WTC11 (cell line): ENCODE measurements around the gene PIP4K2B. TPM values are rescaled to one million over a fixed set of nuclear protein-coding genes. Genes with fewer than 3 reads are reported as not detected.

Source experiments
- ATAC-seq: fragments of 200-7000 bp; cut with Tn5 transposase; 2 replicates; pipeline ENCODE4 v1.10.0; 2021; ENCODE audit warnings: mild to moderate bottlenecking, moderate library complexity
- CTCF ChIA-PET: fragments of 300-600 bp; sonication (Branson Sonifier 250); formaldehyde crosslinking; loops from one replicate; lab custom pipeline; 2021; ENCODE audit warnings: antibody characterized with exemption; lab: Charles Lee
- POLR2A ChIA-PET: fragments of 350-600 bp; sonication (Branson Sonifier 250); formaldehyde crosslinking; loops from one replicate; lab custom pipeline; 2021; ENCODE audit warnings: antibody characterized with exemption; lab: Charles Lee
- DNase-seq: peaks from one replicate; pipeline ENCODE4 v3.0.0; 2021; ENCODE audit warnings: low spot score
- H3K27ac Mint-ChIP-seq: 2 replicates; pipeline ENCODE4 v1.8.0; 2021; ENCODE audit warnings: mixed read lengths
- H3K27me3 Mint-ChIP-seq: 2 replicates; pipeline ENCODE4 v1.8.0; 2021; ENCODE audit warnings: low read depth, mild to moderate bottlenecking, moderate library complexity, mixed read lengths
- H3K36me3 Mint-ChIP-seq: 2 replicates; pipeline ENCODE4 v1.8.0; 2021; ENCODE audit warnings: mixed read lengths
- H3K4me1 Mint-ChIP-seq: 2 replicates; pipeline ENCODE4 v1.8.0; 2022; ENCODE audit warnings: mixed read lengths
- H3K4me3 Mint-ChIP-seq: 2 replicates; pipeline ENCODE4 v1.8.0; 2021; ENCODE audit warnings: mild to moderate bottlenecking, moderate library complexity, mixed read lengths
- H3K9me3 Mint-ChIP-seq: 2 replicates; pipeline ENCODE4 v1.8.0; 2021; ENCODE audit warnings: mixed read lengths
- AR ChIP-seq: fragments of 250-450 bp; sonication (Bioruptor Pico); IDR thresholded peaks from 2 replicates; pipeline ENCODE4 v1.9.0; 2021; ENCODE audit warnings: mild to moderate bottlenecking
- EMX1 ChIP-seq: fragments of 250-450 bp; sonication (Bioruptor Pico); IDR thresholded peaks from 2 replicates; pipeline ENCODE4 v1.8.0; 2021; ENCODE audit warnings: mild to moderate bottlenecking
- ERG ChIP-seq: fragments of 250-450 bp; sonication (Bioruptor Pico); IDR thresholded peaks from 2 replicates; pipeline ENCODE4 v1.8.0; 2021; ENCODE audit warnings: mild to moderate bottlenecking
- FOXK1 ChIP-seq: sonication (generic); formaldehyde crosslinking; IDR thresholded peaks from 2 replicates; pipeline ENCODE4 v1.8.0; 2022; ENCODE audit warnings: mild to moderate bottlenecking, moderate library complexity, missing genetic modification reagents
- FOXP1 ChIP-seq: sonication (generic); formaldehyde crosslinking; IDR thresholded peaks from 2 replicates; pipeline ENCODE4 v1.8.0; 2022; ENCODE audit warnings: missing genetic modification reagents, mild to moderate bottlenecking, moderate library complexity, borderline replicate concordance
- GABPB1 ChIP-seq: sonication (generic); formaldehyde crosslinking; IDR thresholded peaks from 2 replicates; pipeline ENCODE4 v1.8.1; 2023; ENCODE audit warnings: mild to moderate bottlenecking, missing genetic modification reagents
- GRHL2 ChIP-seq: fragments of 250-450 bp; sonication (Bioruptor Pico); IDR thresholded peaks from 2 replicates; pipeline ENCODE4 v1.8.0; 2022; ENCODE audit warnings: mild to moderate bottlenecking, moderate library complexity; ENCODE audit not compliant: insufficient replicate concordance, severe bottlenecking
- HMGA2 ChIP-seq: fragments of 250-450 bp; sonication (Bioruptor Pico); IDR thresholded peaks from 2 replicates; pipeline ENCODE4 v1.4.0; 2021; ENCODE audit warnings: mild to moderate bottlenecking, moderate library complexity
- IRF2 ChIP-seq: sonication (generic); formaldehyde crosslinking; IDR thresholded peaks from 2 replicates; pipeline ENCODE4 v1.8.0; 2022; ENCODE audit warnings: low read depth, missing genetic modification reagents, borderline replicate concordance
- MYBL2 ChIP-seq: sonication (generic); formaldehyde crosslinking; IDR thresholded peaks from 2 replicates; pipeline ENCODE4 v1.8.1; 2023; ENCODE audit warnings: mild to moderate bottlenecking, moderate library complexity, missing genetic modification reagents
- NFE2L1 ChIP-seq: sonication (generic); formaldehyde crosslinking; IDR thresholded peaks from 2 replicates; pipeline ENCODE4 v1.8.1; 2023; ENCODE audit warnings: missing genetic modification reagents
- NFYB ChIP-seq: sonication (generic); formaldehyde crosslinking; conservative IDR thresholded peaks from 2 replicates; pipeline ENCODE4 v1.8.0; 2022; ENCODE audit warnings: low read depth, missing genetic modification reagents
- PRDM15 ChIP-seq: sonication (generic); formaldehyde crosslinking; IDR thresholded peaks from 2 replicates; pipeline ENCODE4 v1.8.0; 2022; ENCODE audit warnings: missing genetic modification reagents
- SMAD4 ChIP-seq: sonication (generic); formaldehyde crosslinking; IDR thresholded peaks from 2 replicates; pipeline ENCODE4 v1.8.0; 2022; ENCODE audit warnings: mild to moderate bottlenecking, missing genetic modification reagents
- ZNF671 ChIP-seq: fragments of 250-450 bp; sonication (Bioruptor Pico); IDR thresholded peaks from 2 replicates; pipeline ENCODE4 v1.8.0; 2021; ENCODE audit warnings: mild to moderate bottlenecking
- total RNA-seq: library from RNA; stranded (reverse); gene quantifications from 3 replicates; pipeline ENCODE4 v1.2.3, GENCODE V29; 2021
- TF ChIP-seq, protein P1 (sequence below): sonication (generic); formaldehyde crosslinking; IDR thresholded peaks from 2 replicates; pipeline ENCODE4 v1.8.0; 2023; ENCODE audit warnings: mild to moderate bottlenecking, missing genetic modification reagents

Gene PIP4K2B
- total RNA-seq, 1 experiment from 2014 or later: 61.9 TPM

DNA sequence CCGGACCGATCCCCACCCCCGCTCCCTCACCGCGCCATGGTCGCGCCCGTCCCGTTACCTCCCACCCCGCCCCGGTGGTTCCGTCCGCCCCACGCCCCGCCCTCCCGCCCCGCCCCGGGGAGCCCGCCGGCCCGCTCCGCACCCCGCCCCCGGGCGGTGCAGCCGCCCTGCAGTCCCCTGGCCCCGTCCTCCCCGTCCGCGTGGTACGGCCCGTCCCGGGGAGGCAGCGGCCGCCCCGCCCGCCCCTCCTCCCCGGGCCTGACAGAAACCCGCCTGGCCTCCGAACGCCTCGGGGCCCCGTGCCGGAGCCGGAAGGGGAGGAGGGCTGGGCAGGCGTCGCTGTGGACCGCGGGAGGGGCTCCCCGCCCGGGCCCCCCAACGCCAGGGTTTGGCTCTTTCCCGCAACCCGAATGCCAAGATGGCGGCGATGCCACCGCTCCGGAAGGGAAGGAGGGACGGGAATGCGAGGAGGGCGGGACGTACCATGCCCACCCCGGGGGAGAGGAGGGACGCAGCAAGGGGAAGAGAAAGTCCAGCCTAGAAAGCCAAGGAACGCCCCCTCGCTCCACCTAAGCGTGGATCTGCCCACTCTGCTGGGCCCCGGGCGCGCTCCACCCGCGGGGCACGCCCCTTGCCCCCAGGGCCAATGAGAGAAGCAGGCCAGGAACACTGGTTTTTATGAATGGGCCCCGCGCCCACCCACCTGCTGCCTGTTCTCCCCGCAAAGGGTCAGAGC lies at the start of gene PIP4K2B (continued):
- TF ChIP-seq AR (CRISPR knock-in tag) (0 out of 2 replicates have a peak, but pooled peaks have one; percentile 47), FOXK1 (CRISPR knock-in tag) (peak; percentile 65; the same call in 1 of the 2 replicates), GRHL2 (CRISPR knock-in tag) (no peak), PRDM15 (peak; percentile 90), SMAD4 (CRISPR knock-in tag) (no peak), ERG (CRISPR knock-in tag) (peak; percentile 69; the same call in 1 of the 2 replicates), GABPB1 (CRISPR knock-in tag) (peak; percentile 69; the same call in 1 of the 2 replicates), FOXP1 (peak; percentile 70; the same call in 1 of the 2 replicates), HMGA2 (CRISPR knock-in tag) (no peak), IRF2 (peak; percentile 41; the same call in 1 of the 2 replicates), MYBL2 (CRISPR knock-in tag) (peak; percentile 40; the same call in 1 of the 2 replicates), EMX1 (CRISPR knock-in tag) (peak; percentile 83; the same call in 1 of the 2 replicates), NFYB (CRISPR knock-in tag) (peak; percentile 41; the same call in 1 of the 2 replicates), NFE2L1 (CRISPR knock-in tag) (no peak)
- TF ChIP-seq, all 79 proteins: peak for 24

GRCh38 chr17:38848557-38848891 lies 49.2 kb upstream of the PIP4K2B start:
- peaks cover 60% of the 10 kb centered on the region for H3K36me3 Mint-ChIP-seq
- TF ChIP-seq ZNF671 (CRISPR knock-in tag) (0 out of 2 replicates have a peak, but pooled peaks have one; percentile 14), EMX1 (CRISPR knock-in tag) (peak; percentile 69; the same call in 1 of the 2 replicates)
- TF ChIP-seq, protein P1, sequence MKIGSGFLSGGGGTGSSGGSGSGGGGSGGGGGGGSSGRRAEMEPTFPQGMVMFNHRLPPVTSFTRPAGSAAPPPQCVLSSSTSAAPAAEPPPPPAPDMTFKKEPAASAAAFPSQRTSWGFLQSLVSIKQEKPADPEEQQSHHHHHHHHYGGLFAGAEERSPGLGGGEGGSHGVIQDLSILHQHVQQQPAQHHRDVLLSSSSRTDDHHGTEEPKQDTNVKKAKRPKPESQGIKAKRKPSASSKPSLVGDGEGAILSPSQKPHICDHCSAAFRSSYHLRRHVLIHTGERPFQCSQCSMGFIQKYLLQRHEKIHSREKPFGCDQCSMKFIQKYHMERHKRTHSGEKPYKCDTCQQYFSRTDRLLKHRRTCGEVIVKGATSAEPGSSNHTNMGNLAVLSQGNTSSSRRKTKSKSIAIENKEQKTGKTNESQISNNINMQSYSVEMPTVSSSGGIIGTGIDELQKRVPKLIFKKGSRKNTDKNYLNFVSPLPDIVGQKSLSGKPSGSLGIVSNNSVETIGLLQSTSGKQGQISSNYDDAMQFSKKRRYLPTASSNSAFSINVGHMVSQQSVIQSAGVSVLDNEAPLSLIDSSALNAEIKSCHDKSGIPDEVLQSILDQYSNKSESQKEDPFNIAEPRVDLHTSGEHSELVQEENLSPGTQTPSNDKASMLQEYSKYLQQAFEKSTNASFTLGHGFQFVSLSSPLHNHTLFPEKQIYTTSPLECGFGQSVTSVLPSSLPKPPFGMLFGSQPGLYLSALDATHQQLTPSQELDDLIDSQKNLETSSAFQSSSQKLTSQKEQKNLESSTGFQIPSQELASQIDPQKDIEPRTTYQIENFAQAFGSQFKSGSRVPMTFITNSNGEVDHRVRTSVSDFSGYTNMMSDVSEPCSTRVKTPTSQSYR (CRISPR knock-in tag): no peak
- TF ChIP-seq, all 79 proteins: peak for 2
- Mint-ChIP-seq H3K27ac (no peak overlapping the region), H3K4me1 (peaks cover 30% of the 10 kb centered on the region), H3K4me3 (no peak overlapping the region), H3K27me3 (no peaks in the 10 kb centered on the region; the same call in 1 of the 2 replicates), H3K9me3 (no peaks in the 10 kb centered on the region)
- CTCF ChIA-PET: no interaction called here
- POLR2A ChIA-PET: interaction anchor here (0.5 to 1.1 kb wide), 2 partner anchors 23 to 123 kb away, joined by 3 read pairs; partner anchors contain the start of gene CWC25
- ATAC-seq (no peak), DNase-seq (no peak)
